Measurements from ENCODE around the gene ZDHHC8. TPM values are rescaled to one million over a fixed set of nuclear protein-coding genes. Genes with fewer than 3 reads are reported as not detected.

Gene ZDHHC8
- total RNA-seq, 4 donors from 2014 or later = 11.8 to 27.8 (median 16.4) TPM

DNA sequence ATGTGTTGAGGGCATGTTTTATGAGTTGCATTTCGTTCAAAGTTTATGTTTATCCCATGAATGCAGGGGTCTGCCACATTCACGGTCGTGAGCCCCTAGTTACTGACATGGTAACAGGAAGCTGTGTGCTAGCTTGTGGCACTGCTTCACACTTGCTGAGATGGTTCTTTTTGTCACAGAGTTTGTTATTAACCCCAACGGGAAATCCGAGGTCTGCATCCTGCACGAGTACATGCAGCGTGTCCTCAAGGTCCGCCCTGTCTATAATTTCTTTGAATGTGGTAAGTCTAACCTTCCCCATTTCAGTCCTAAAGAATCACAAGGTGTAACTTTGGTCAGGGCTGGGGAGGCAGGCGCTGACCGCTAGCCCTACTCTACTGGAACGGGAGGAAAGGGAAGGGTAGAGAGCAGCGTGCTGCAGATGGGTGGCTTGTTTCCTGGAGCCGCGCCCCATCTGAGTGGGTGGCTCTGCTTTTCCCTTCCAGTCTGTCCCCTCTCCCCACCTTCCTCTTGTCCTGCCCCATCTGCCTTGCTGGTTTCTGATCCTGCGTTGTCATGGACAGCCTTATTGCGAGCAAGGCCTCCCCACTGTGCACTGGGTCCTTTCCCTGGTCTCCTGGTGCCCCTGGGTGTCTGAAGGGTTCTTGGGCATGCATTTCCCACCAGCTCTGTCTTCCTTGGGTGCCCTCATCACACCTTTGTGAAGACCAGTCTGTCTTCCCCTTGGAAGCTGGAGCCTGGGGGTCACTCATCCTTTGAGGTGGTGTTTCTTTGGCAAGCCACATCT lies 39.7 kb upstream of the ZDHHC8 start:
- no peak for ATAC-seq
- Histone ChIP-seq H3K4me3 (no peak overlapping the region), H3K36me3 (peaks cover 0 to 100% of the 10 kb centered on the region in 2 donors), H3K27me3 (no peaks in the 10 kb centered on the region), H3K27ac (no peak overlapping the region), H3K4me1 (no peaks in the 10 kb centered on the region), H3K9me3 (no peaks in the 10 kb centered on the region)
- WGBS, 2 donors (ENCODE audit: low coverage in 1 of 2) = 91% methylated on average over 6 to 16 of the region's 16 CpGs
- no peak for TF ChIP-seq EP300 (IDR thresholded peaks at IDR 0.05)
- no peak for TF ChIP-seq POLR2A (IDR thresholded peaks at IDR 0.05)
- TF ChIP-seq, protein P1, sequence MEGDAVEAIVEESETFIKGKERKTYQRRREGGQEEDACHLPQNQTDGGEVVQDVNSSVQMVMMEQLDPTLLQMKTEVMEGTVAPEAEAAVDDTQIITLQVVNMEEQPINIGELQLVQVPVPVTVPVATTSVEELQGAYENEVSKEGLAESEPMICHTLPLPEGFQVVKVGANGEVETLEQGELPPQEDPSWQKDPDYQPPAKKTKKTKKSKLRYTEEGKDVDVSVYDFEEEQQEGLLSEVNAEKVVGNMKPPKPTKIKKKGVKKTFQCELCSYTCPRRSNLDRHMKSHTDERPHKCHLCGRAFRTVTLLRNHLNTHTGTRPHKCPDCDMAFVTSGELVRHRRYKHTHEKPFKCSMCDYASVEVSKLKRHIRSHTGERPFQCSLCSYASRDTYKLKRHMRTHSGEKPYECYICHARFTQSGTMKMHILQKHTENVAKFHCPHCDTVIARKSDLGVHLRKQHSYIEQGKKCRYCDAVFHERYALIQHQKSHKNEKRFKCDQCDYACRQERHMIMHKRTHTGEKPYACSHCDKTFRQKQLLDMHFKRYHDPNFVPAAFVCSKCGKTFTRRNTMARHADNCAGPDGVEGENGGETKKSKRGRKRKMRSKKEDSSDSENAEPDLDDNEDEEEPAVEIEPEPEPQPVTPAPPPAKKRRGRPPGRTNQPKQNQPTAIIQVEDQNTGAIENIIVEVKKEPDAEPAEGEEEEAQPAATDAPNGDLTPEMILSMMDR (IDR thresholded peaks at IDR 0.05) = no peak
- TF ChIP-seq POLR2AphosphoS5 (IDR thresholded peaks at IDR 0.05) = no peak

DNA sequence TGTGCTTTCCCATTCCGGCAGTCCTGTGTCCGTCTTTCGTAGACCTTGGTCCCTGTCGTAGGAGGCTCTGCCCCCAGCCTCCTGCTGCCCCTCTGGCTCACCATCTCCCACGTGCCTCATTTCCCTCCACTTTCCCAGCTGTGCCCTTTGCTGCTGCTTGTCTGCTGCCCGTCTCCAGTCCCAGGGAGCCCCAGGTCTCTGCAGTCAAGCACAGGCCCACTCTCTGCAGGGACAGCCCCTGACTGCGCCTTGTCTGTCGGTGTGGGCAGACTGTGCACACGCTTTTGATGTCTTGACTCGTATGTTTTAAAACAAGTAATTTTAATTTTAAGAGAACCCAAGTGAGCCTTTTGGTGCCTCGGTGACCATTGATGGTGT lies 39.1 kb upstream of the ZDHHC8 start:
- no peaks in the 10 kb centered on the region for H3K27me3 ChIP-seq
- H3K27ac ChIP-seq = no peak overlapping the region
- WGBS, 2 donors (ENCODE audit: low coverage in 1 of 2) = 85 to 88% methylated on average over 5 to 6 of the region's 11 CpGs
- no peaks in the 10 kb centered on the region for H3K9me3 ChIP-seq
- ATAC-seq = no peak
- TF ChIP-seq, protein P1 (IDR thresholded peaks at IDR 0.05) = no peak
- TF ChIP-seq POLR2AphosphoS5 (IDR thresholded peaks at IDR 0.05) = no peak
- TF ChIP-seq POLR2A (IDR thresholded peaks at IDR 0.05) = no peak
- no peak for TF ChIP-seq EP300 (IDR thresholded peaks at IDR 0.05)
- no peak overlapping the region for H3K4me3 ChIP-seq
- no peaks in the 10 kb centered on the region for H3K4me1 ChIP-seq
- peaks cover 0 to 100% of the 10 kb centered on the region in 2 donors for H3K36me3 ChIP-seq

DNA sequence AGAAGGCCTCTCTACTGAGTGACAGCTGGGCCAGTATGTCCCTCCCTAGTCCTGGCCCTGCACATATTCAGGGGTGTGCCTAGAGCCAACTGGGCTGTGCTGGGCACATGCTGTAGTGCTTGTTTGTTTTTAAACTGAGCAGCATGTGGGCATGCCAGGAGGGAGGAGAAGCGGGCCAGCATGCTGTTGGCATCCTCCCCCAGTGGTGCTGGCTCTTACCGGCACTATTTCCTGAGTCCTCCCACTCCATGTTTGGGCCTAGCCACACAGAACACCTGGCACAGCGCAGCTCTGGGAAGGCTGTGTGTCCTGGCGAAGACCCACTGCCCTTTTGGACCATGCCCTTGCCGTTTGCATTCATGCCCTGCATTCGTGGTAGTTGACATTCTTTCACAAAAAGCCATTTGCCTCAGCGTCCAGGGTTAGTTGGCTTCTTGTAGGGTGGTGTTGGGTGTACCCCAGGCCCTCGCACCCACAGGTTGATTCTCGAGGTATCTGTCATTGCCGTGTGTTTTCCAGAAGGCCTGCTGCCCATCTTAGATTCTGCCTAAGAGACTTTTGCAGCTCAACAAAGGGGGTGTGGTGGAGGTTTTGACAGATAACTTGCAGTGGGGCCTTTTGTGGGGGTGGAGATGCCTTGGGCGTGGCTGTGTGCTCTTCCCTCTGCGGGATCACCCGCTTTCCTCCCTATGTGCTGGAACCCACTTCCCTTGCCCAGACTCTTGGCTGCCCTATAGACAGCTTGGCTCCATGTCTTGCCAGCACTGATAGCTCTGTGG lies 38.0 kb upstream of the ZDHHC8 start:
- H3K4me1 ChIP-seq = no peaks in the 10 kb centered on the region
- no peak overlapping the region for H3K4me3 ChIP-seq
- WGBS, 2 donors (ENCODE audit: low coverage in 1 of 2) = 80 to 87% methylated on average over 2 to 7 of the region's 13 CpGs
- H3K27ac ChIP-seq = no peak overlapping the region
- no peak for ATAC-seq
- H3K36me3 ChIP-seq = peaks cover 0 to 100% of the 10 kb centered on the region in 2 donors
- H3K9me3 ChIP-seq = no peaks in the 10 kb centered on the region
- H3K27me3 ChIP-seq = no peaks in the 10 kb centered on the region
- TF ChIP-seq, protein P1 (IDR thresholded peaks at IDR 0.05) = no peak
- TF ChIP-seq EP300 (IDR thresholded peaks at IDR 0.05) = no peak
- TF ChIP-seq POLR2A (IDR thresholded peaks at IDR 0.05) = no peak
- no peak for TF ChIP-seq POLR2AphosphoS5 (IDR thresholded peaks at IDR 0.05)

DNA sequence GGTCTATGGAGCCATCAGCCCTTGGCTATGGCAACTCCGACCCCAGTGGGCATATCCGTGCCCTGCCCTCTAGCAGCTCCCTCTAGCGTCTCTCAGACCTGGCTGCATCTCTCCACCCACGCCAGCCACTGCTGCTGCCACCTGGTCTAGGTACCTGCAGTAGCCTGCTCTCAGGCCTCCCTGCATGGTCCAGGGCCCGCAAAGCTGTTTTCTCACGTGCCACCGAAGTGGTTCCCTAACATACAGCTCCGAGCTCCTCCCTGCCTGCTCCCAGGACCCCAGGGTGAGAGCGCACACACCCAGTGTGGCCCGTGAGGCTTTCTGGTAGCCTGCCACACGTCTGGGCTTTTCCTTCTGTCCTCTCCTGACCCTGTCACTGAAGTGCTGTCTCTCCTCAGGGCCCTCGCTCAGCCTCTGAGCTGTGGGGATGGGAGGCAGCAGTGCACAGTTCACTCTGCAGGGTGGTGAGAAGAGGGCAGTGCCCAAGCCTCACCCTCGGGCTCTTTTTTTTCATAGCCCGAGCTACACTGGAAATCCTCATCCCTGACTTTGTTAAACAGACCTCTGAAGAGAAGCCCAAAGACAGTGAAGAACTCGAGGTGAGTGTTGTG lies 37.3 kb upstream of the ZDHHC8 start:
- peaks cover 0 to 100% of the 10 kb centered on the region in 2 donors for H3K36me3 ChIP-seq
- ATAC-seq = no peak
- H3K27ac ChIP-seq = no peak overlapping the region
- no peak for TF ChIP-seq POLR2A (IDR thresholded peaks at IDR 0.05)
- WGBS, 2 donors (ENCODE audit: low coverage in 1 of 2) = 88 to 93% methylated on average over 10 to 11 of the region's 15 CpGs
- no peak overlapping the region for H3K4me3 ChIP-seq
- H3K27me3 ChIP-seq = no peaks in the 10 kb centered on the region
- no peaks in the 10 kb centered on the region for H3K4me1 ChIP-seq
- H3K9me3 ChIP-seq = no peaks in the 10 kb centered on the region

DNA sequence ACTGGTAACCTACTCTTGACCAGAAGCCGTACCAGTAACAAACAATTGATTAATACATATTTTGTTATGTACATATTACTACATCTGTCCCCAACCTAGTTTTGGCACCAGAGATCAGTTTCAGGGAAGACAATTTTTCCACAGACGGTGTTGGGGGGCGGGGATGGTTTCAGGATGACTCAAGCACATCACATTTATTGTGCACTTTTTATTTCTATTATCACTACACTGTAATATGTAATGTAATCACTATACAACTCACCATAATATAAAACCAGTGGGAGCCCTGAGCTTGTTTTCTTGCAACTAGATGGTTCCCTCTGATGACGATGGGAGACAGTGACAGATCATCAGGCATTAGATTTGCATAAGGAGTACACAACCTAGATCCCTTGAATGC lies 36.1 kb upstream of the ZDHHC8 start:
- Histone ChIP-seq H3K4me3 (no peak overlapping the region), H3K27me3 (no peaks in the 10 kb centered on the region), H3K36me3 (peaks cover 0 to 100% of the 10 kb centered on the region in 2 donors), H3K4me1 (no peaks in the 10 kb centered on the region), H3K9me3 (no peaks in the 10 kb centered on the region), H3K27ac (no peak overlapping the region)
- 85 to 91% methylated on average over 4 of the region's 4 CpGs for WGBS, 2 donors (ENCODE audit: low coverage in 1 of 2)
- no peak for ATAC-seq
- TF ChIP-seq POLR2A (IDR thresholded peaks at IDR 0.05) = no peak
- TF ChIP-seq, protein P1 (IDR thresholded peaks at IDR 0.05) = no peak
- TF ChIP-seq POLR2AphosphoS5 (IDR thresholded peaks at IDR 0.05) = no peak
- TF ChIP-seq EP300 (IDR thresholded peaks at IDR 0.05) = no peak
